Measurements from ENCODE around the gene KCNJ2. TPM values are rescaled to one million over a fixed set of nuclear protein-coding genes. Genes with fewer than 3 reads are reported as not detected.

Gene KCNJ2
- polyA plus RNA-seq (2013, experiment 1 of 2), result 0.36 TPM
- polyA plus RNA-seq (2013, experiment 2 of 2), result 0.30 TPM

GRCh38 chr17:70168977-70169708 lies at the start of gene KCNJ2:
Gene KCNJ2, plus strand, starts transcription at chr17:70169532. Its CDS starts 5,508 bp downstream, at chr17:70175040.
- H4K8ac ChIP-seq (ENCODE audit: low read depth, low read length), result no peak within 1 kb of the TSS
- H3K4ac ChIP-seq (ENCODE audit: low read length), result no peak within 1 kb of the TSS
- H3K79me1 ChIP-seq (ENCODE audit: low read depth, low read length), result no peaks in the 10 kb centered on the region
- no peak within 1 kb of the TSS for H2BK5ac ChIP-seq (ENCODE audit: low read length)
- H3K9ac ChIP-seq (ENCODE audit: low read depth, low read length, poor library complexity), result peak within 1 kb of the TSS; percentile 73
- peak within 1 kb of the TSS; percentile 91 for H2AFZ ChIP-seq (ENCODE audit: low read length)
- H3K27me3 ChIP-seq (ENCODE audit: control insufficient read depth in 3 of 3, insufficient read depth in 3 of 3, low read depth in 1 of 3, low read length in 3 of 3), result peaks cover 0 to 12% (median 0%) of the 10 kb centered on the region in 3 experiments
- no peak within 1 kb of the TSS for H3K14ac ChIP-seq (ENCODE audit: low read length)
- no peak within 1 kb of the TSS for H2BK15ac ChIP-seq (ENCODE audit: low read length)
- H2BK120ac ChIP-seq (ENCODE audit: low read depth, low read length), result peak within 1 kb of the TSS; percentile 78
- H2BK12ac ChIP-seq (ENCODE audit: low read length), result peak within 1 kb of the TSS; percentile 35
- H3K23ac ChIP-seq (ENCODE audit: low read depth, low read length, poor library complexity), result no peak within 1 kb of the TSS
- H3K18ac ChIP-seq (ENCODE audit: low read length), result peak within 1 kb of the TSS; percentile 98
- no CpG with 5 or more reads among the region's 67 CpGs for WGBS, 2 donors (ENCODE audit: extremely low coverage in 2 of 2, insufficient read length in 2 of 2, insufficient replicate concordance in 1 of 2)
- no peak within 1 kb of the TSS for H2AK5ac ChIP-seq (ENCODE audit: low read depth, low read length)
- no peaks in the 10 kb centered on the region for H3K9me3 ChIP-seq (replicated peaks in 1 of 2; ENCODE audit: control insufficient read depth in 2 of 2, insufficient read depth in 1 of 2, low read depth in 1 of 2, low read length in 2 of 2)
- peaks cover 2 to 20% of the 10 kb centered on the region in 2 donors for H3K4me1 ChIP-seq (ENCODE audit: control insufficient read depth in 2 of 2, insufficient read depth in 1 of 2, low read depth in 1 of 2, low read length in 2 of 2)
- H3K36me3 ChIP-seq (replicated peaks in 1 of 2; ENCODE audit: control insufficient read depth in 2 of 2, insufficient read depth in 2 of 2, low read length in 2 of 2), result peaks cover 0 to under 1% of the 10 kb centered on the region in 2 donors
- peak within 1 kb of the TSS; percentile 94 for H3K4me2 ChIP-seq (ENCODE audit: insufficient read depth, low read length, poor library complexity, severe bottlenecking)
- DNase-seq (ENCODE audit: low spot score), result peak; percentile 82
- peak within 1 kb of the TSS; percentile 48 for H3K27ac ChIP-seq (replicated peaks; ENCODE audit: low read length)
- peak within 1 kb of the TSS; percentile 70 to 83 for H3K4me3 ChIP-seq (ENCODE audit: low read length in 2 of 2)
- no peak within 1 kb of the TSS for H4K91ac ChIP-seq (ENCODE audit: low read depth, low read length, poor library complexity)

- H3K18ac ChIP-seq (ENCODE audit: low read length), result no peak overlapping the region
- H3K4ac ChIP-seq (ENCODE audit: low read length), result no peak overlapping the region
- H2BK15ac ChIP-seq (ENCODE audit: low read length), result no peak overlapping the region
- no peak overlapping the region for H2AK5ac ChIP-seq (ENCODE audit: low read depth, low read length)
- no peaks in the 10 kb centered on the region for H3K79me1 ChIP-seq (ENCODE audit: low read depth, low read length)
- no peaks in the 10 kb centered on the region for H3K27me3 ChIP-seq (ENCODE audit: control insufficient read depth in 3 of 3, insufficient read depth in 3 of 3, low read depth in 1 of 3, low read length in 3 of 3)
- no peaks in the 10 kb centered on the region for H3K36me3 ChIP-seq (replicated peaks in 1 of 2; ENCODE audit: control insufficient read depth in 2 of 2, insufficient read depth in 2 of 2, low read length in 2 of 2)
- H4K8ac ChIP-seq (ENCODE audit: low read depth, low read length), result no peak overlapping the region
- no peak overlapping the region for H3K4me3 ChIP-seq (ENCODE audit: low read length in 2 of 2)
- H2BK120ac ChIP-seq (ENCODE audit: low read depth, low read length), result no peak overlapping the region
- no peak overlapping the region for H3K9ac ChIP-seq (ENCODE audit: low read depth, low read length, poor library complexity)
- H3K9me3 ChIP-seq (replicated peaks in 1 of 2; ENCODE audit: control insufficient read depth in 2 of 2, insufficient read depth in 1 of 2, low read depth in 1 of 2, low read length in 2 of 2), result no peaks in the 10 kb centered on the region
- no CpG with 5 or more reads among the region's 1 CpG for WGBS, 2 donors (ENCODE audit: extremely low coverage in 2 of 2, insufficient read length in 2 of 2, insufficient replicate concordance in 1 of 2)
- H3K27ac ChIP-seq (replicated peaks; ENCODE audit: low read length), result no peak overlapping the region
- H3K4me2 ChIP-seq (ENCODE audit: insufficient read depth, low read length, poor library complexity, severe bottlenecking), result no peak overlapping the region
- H2BK5ac ChIP-seq (ENCODE audit: low read length), result no peak overlapping the region
- H4K91ac ChIP-seq (ENCODE audit: low read depth, low read length, poor library complexity), result no peak overlapping the region
- H3K23ac ChIP-seq (ENCODE audit: low read depth, low read length, poor library complexity), result no peak overlapping the region
- peaks cover 0 to 3% of the 10 kb centered on the region in 2 donors for H3K4me1 ChIP-seq (ENCODE audit: control insufficient read depth in 2 of 2, insufficient read depth in 1 of 2, low read depth in 1 of 2, low read length in 2 of 2)
- no peak overlapping the region for H3K14ac ChIP-seq (ENCODE audit: low read length)
- no peak for DNase-seq (ENCODE audit: low spot score)
- H2AFZ ChIP-seq (ENCODE audit: low read length), result no peak overlapping the region
- no peak overlapping the region for H2BK12ac ChIP-seq (ENCODE audit: low read length)
Measured at GRCh38 chr17:70119545-70119944, 49.8 kb upstream of the KCNJ2 start.

GRCh38 chr17:70119983-70120382 lies 49.3 kb upstream of the KCNJ2 start:
- H2BK12ac ChIP-seq (ENCODE audit: low read length), result no peak overlapping the region
- H2AK5ac ChIP-seq (ENCODE audit: low read depth, low read length), result no peak overlapping the region
- no peak overlapping the region for H2BK15ac ChIP-seq (ENCODE audit: low read length)
- no peak for DNase-seq (ENCODE audit: low spot score)
- WGBS, 2 donors (ENCODE audit: extremely low coverage in 2 of 2, insufficient read length in 2 of 2, insufficient replicate concordance in 1 of 2), result no CpG with 5 or more reads among the region's 2 CpGs
- H3K4me3 ChIP-seq (ENCODE audit: low read length in 2 of 2), result no peak overlapping the region
- H2AFZ ChIP-seq (ENCODE audit: low read length), result no peak overlapping the region
- H3K36me3 ChIP-seq (replicated peaks in 1 of 2; ENCODE audit: control insufficient read depth in 2 of 2, insufficient read depth in 2 of 2, low read length in 2 of 2), result no peaks in the 10 kb centered on the region
- H3K18ac ChIP-seq (ENCODE audit: low read length), result no peak overlapping the region
- H2BK5ac ChIP-seq (ENCODE audit: low read length), result no peak overlapping the region
- no peak overlapping the region for H3K23ac ChIP-seq (ENCODE audit: low read depth, low read length, poor library complexity)
- H2BK120ac ChIP-seq (ENCODE audit: low read depth, low read length), result no peak overlapping the region
- no peak overlapping the region for H3K4ac ChIP-seq (ENCODE audit: low read length)
- no peak overlapping the region for H3K27ac ChIP-seq (replicated peaks; ENCODE audit: low read length)
- H3K14ac ChIP-seq (ENCODE audit: low read length), result no peak overlapping the region
- no peaks in the 10 kb centered on the region for H3K79me1 ChIP-seq (ENCODE audit: low read depth, low read length)
- H3K9ac ChIP-seq (ENCODE audit: low read depth, low read length, poor library complexity), result peak overlapping the region; percentile 75
- no peaks in the 10 kb centered on the region for H3K27me3 ChIP-seq (ENCODE audit: control insufficient read depth in 3 of 3, insufficient read depth in 3 of 3, low read depth in 1 of 3, low read length in 3 of 3)
- peak overlapping the region; percentile 58 for H4K8ac ChIP-seq (ENCODE audit: low read depth, low read length)
- H4K91ac ChIP-seq (ENCODE audit: low read depth, low read length, poor library complexity), result no peak overlapping the region
- H3K9me3 ChIP-seq (replicated peaks in 1 of 2; ENCODE audit: control insufficient read depth in 2 of 2, insufficient read depth in 1 of 2, low read depth in 1 of 2, low read length in 2 of 2), result no peaks in the 10 kb centered on the region
- no peak overlapping the region for H3K4me2 ChIP-seq (ENCODE audit: insufficient read depth, low read length, poor library complexity, severe bottlenecking)
- H3K4me1 ChIP-seq (ENCODE audit: control insufficient read depth in 2 of 2, insufficient read depth in 1 of 2, low read depth in 1 of 2, low read length in 2 of 2), result peaks cover 0 to 3% of the 10 kb centered on the region in 2 donors

GRCh38 chr17:70120425-70120824 lies 48.9 kb upstream of the KCNJ2 start:
- H3K18ac ChIP-seq (ENCODE audit: low read length), result no peak overlapping the region
- H2BK12ac ChIP-seq (ENCODE audit: low read length), result no peak overlapping the region
- DNase-seq (ENCODE audit: low spot score), result no peak
- no peaks in the 10 kb centered on the region for H3K36me3 ChIP-seq (replicated peaks in 1 of 2; ENCODE audit: control insufficient read depth in 2 of 2, insufficient read depth in 2 of 2, low read length in 2 of 2)
- H2BK5ac ChIP-seq (ENCODE audit: low read length), result no peak overlapping the region
- H3K4me2 ChIP-seq (ENCODE audit: insufficient read depth, low read length, poor library complexity, severe bottlenecking), result no peak overlapping the region
- no peak overlapping the region for H3K4ac ChIP-seq (ENCODE audit: low read length)
- no peak overlapping the region for H3K27ac ChIP-seq (replicated peaks; ENCODE audit: low read length)
- no peak overlapping the region for H3K14ac ChIP-seq (ENCODE audit: low read length)
- no peak overlapping the region for H3K9ac ChIP-seq (ENCODE audit: low read depth, low read length, poor library complexity)
- no peak overlapping the region for H2BK120ac ChIP-seq (ENCODE audit: low read depth, low read length)
- peaks cover 0 to 3% of the 10 kb centered on the region in 2 donors for H3K4me1 ChIP-seq (ENCODE audit: control insufficient read depth in 2 of 2, insufficient read depth in 1 of 2, low read depth in 1 of 2, low read length in 2 of 2)
- no peak overlapping the region for H3K4me3 ChIP-seq (ENCODE audit: low read length in 2 of 2)
- H3K23ac ChIP-seq (ENCODE audit: low read depth, low read length, poor library complexity), result no peak overlapping the region
- H3K27me3 ChIP-seq (ENCODE audit: control insufficient read depth in 3 of 3, insufficient read depth in 3 of 3, low read depth in 1 of 3, low read length in 3 of 3), result no peaks in the 10 kb centered on the region
- no peak overlapping the region for H2AK5ac ChIP-seq (ENCODE audit: low read depth, low read length)
- no peak overlapping the region for H2BK15ac ChIP-seq (ENCODE audit: low read length)
- H3K79me1 ChIP-seq (ENCODE audit: low read depth, low read length), result no peaks in the 10 kb centered on the region
- no peak overlapping the region for H2AFZ ChIP-seq (ENCODE audit: low read length)
- WGBS, 2 donors (ENCODE audit: extremely low coverage in 2 of 2, insufficient read length in 2 of 2, insufficient replicate concordance in 1 of 2), result no CpG with 5 or more reads among the region's 4 CpGs
- H4K91ac ChIP-seq (ENCODE audit: low read depth, low read length, poor library complexity), result no peak overlapping the region
- H4K8ac ChIP-seq (ENCODE audit: low read depth, low read length), result no peak overlapping the region
- H3K9me3 ChIP-seq (replicated peaks in 1 of 2; ENCODE audit: control insufficient read depth in 2 of 2, insufficient read depth in 1 of 2, low read depth in 1 of 2, low read length in 2 of 2), result no peaks in the 10 kb centered on the region

All from neuronal stem cell (in vitro differentiated cells).